SK-N-SH (cell line): Measurements from ENCODE around the gene HELQ.

ENCODE experiments used
- EP300 ChIP-seq, 2 experiments: IDR thresholded peaks; 2 replicates each; pipeline versions ENCODE4 v1.4.0 to v1.6.1; 2012; ENCODE audit warnings: borderline replicate concordance in 1 of 2, low read depth in 1 of 2, low read length in 1 of 2
- EZH2phosphoT487 ChIP-seq: fragments of 200-600 bp; sonication (generic); IDR thresholded peaks from 2 replicates; pipeline ENCODE4 v1.6.1; 2017; ENCODE audit warnings: low read depth, mixed run types, mild to moderate bottlenecking, antibody characterized with exemption, moderate library complexity, borderline replicate concordance
- POLR2AphosphoS5 ChIP-seq: IDR thresholded peaks from 2 replicates; pipeline ENCODE4 v1.6.1; 2012; ENCODE audit warnings: low read depth, low read length
- RFX5 ChIP-seq: IDR thresholded peaks from 2 replicates; pipeline ENCODE4 v1.6.1; 2012; ENCODE audit warnings: mild to moderate bottlenecking, improper control_type of control experiment, low read length
- SIN3A ChIP-seq: IDR thresholded peaks from 2 replicates; pipeline ENCODE4 v1.6.1; 2012; ENCODE audit warnings: low read depth, mild to moderate bottlenecking, low read length, moderate library complexity, borderline replicate concordance
- SMC3 ChIP-seq: IDR thresholded peaks from 2 replicates; pipeline ENCODE4 v1.6.1; 2012; ENCODE audit warnings: low read depth, low read length, improper control_type of control experiment
- TAF1 ChIP-seq: IDR thresholded peaks from 2 replicates; pipeline ENCODE4 v1.6.1; 2012; ENCODE audit warnings: low read depth, mild to moderate bottlenecking, low read length, moderate library complexity, borderline replicate concordance
- TF ChIP-seq, protein P1 (sequence below): fragments of 200-600 bp; sonication (generic); IDR thresholded peaks from 2 replicates; pipeline ENCODE4 v1.6.1; 2017; ENCODE audit warnings: antibody characterized with exemption, mild to moderate bottlenecking, moderate library complexity

DNA sequence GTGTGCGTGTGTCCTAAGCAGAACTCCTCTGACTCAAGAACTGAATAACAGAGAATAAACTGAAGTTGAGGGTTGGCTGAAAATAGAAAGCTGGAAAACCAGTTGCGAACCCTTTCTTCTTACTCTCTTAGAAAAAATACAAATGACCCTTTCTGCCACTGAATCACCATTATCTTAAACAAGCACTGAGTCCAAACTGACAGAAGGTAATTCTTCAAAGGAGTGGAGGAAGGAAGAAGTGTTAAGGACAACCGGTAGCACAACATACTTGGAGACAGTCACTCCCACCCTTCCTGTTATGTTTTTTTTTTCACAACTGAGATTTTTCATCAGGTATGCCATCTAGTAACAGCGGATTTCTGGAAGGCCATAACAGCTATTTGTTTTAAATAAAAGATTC, 38.1 kb downstream of the HELQ start:
- TF ChIP-seq, protein P1, sequence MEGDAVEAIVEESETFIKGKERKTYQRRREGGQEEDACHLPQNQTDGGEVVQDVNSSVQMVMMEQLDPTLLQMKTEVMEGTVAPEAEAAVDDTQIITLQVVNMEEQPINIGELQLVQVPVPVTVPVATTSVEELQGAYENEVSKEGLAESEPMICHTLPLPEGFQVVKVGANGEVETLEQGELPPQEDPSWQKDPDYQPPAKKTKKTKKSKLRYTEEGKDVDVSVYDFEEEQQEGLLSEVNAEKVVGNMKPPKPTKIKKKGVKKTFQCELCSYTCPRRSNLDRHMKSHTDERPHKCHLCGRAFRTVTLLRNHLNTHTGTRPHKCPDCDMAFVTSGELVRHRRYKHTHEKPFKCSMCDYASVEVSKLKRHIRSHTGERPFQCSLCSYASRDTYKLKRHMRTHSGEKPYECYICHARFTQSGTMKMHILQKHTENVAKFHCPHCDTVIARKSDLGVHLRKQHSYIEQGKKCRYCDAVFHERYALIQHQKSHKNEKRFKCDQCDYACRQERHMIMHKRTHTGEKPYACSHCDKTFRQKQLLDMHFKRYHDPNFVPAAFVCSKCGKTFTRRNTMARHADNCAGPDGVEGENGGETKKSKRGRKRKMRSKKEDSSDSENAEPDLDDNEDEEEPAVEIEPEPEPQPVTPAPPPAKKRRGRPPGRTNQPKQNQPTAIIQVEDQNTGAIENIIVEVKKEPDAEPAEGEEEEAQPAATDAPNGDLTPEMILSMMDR = no peak
- TF ChIP-seq POLR2AphosphoS5 (no peak), EZH2phosphoT487 (no peak), RFX5 (no peak), TAF1 (no peak), EP300 (IDR thresholded peaks at IDR 0.05; ENCODE audit: borderline replicate concordance in 1 of 2, low read depth in 1 of 2, low read length in 1 of 2) (no peak), SMC3 (no peak), SIN3A (no peak)
